ENCODE measurements around the gene OR5AU1.

The OR5AU1 gene

GRCh38 chr14:21145437-21145836, 10.4 kb downstream of the OR5AU1 start:
- Mint-ChIP-seq H3K27me3 (peaks cover 4% of the 10 kb centered on the region), H3K36me3 (peaks cover 2% of the 10 kb centered on the region), H3K4me3 (no peak overlapping the region), H3K27ac (no peak overlapping the region), H3K4me1 (ENCODE audit: low read depth) (no peaks in the 10 kb centered on the region), H3K9me3 (ENCODE audit: low read depth) (peaks cover 4% of the 10 kb centered on the region)

- Mint-ChIP-seq H3K27ac (no peak overlapping the region), H3K4me3 (no peak overlapping the region), H3K4me1 (ENCODE audit: low read depth) (no peaks in the 10 kb centered on the region), H3K9me3 (ENCODE audit: low read depth) (peaks cover 4% of the 10 kb centered on the region), H3K36me3 (peaks cover 2% of the 10 kb centered on the region), H3K27me3 (peaks cover 4% of the 10 kb centered on the region)
Measured at GRCh38 chr14:21142357-21142756, 13.5 kb downstream of the OR5AU1 start.

- no peak overlapping the region for H3K27ac Mint-ChIP-seq
- no peaks in the 10 kb centered on the region for H3K4me1 Mint-ChIP-seq (ENCODE audit: low read depth)
- H3K27me3 Mint-ChIP-seq = no peaks in the 10 kb centered on the region
- no peaks in the 10 kb centered on the region for H3K9me3 Mint-ChIP-seq (ENCODE audit: low read depth)
- H3K36me3 Mint-ChIP-seq = no peaks in the 10 kb centered on the region
- no peak overlapping the region for H3K4me3 Mint-ChIP-seq
Measured at GRCh38 chr14:21136024-21136423, 19.8 kb downstream of the OR5AU1 start.

- no peak overlapping the region for H3K4me3 Mint-ChIP-seq
- no peaks in the 10 kb centered on the region for H3K27me3 Mint-ChIP-seq
- no peak overlapping the region for H3K27ac Mint-ChIP-seq
- no peaks in the 10 kb centered on the region for H3K36me3 Mint-ChIP-seq
- H3K4me1 Mint-ChIP-seq (ENCODE audit: low read depth) = no peaks in the 10 kb centered on the region
- no peaks in the 10 kb centered on the region for H3K9me3 Mint-ChIP-seq (ENCODE audit: low read depth)
Measured at GRCh38 chr14:21133901-21134300, 22.0 kb downstream of the OR5AU1 start.

GRCh38 chr14:21123429-21123828, 32.4 kb downstream of the OR5AU1 start:
- peaks cover 6% of the 10 kb centered on the region for H3K9me3 Mint-ChIP-seq (ENCODE audit: low read depth)
- no peak overlapping the region for H3K27ac Mint-ChIP-seq
- peaks cover 20% of the 10 kb centered on the region for H3K27me3 Mint-ChIP-seq
- H3K36me3 Mint-ChIP-seq = peaks cover 4% of the 10 kb centered on the region
- H3K4me1 Mint-ChIP-seq (ENCODE audit: low read depth) = no peaks in the 10 kb centered on the region
- no peak overlapping the region for H3K4me3 Mint-ChIP-seq

GRCh38 chr14:21121122-21121521, 34.7 kb downstream of the OR5AU1 start:
- Mint-ChIP-seq H3K9me3 (ENCODE audit: low read depth) (peaks cover 6% of the 10 kb centered on the region), H3K4me3 (no peak overlapping the region), H3K36me3 (peaks cover 4% of the 10 kb centered on the region), H3K27ac (no peak overlapping the region), H3K27me3 (peaks cover 16% of the 10 kb centered on the region), H3K4me1 (ENCODE audit: low read depth) (no peaks in the 10 kb centered on the region)

GRCh38 chr14:21120686-21121085, 35.2 kb downstream of the OR5AU1 start:
- peaks cover 6% of the 10 kb centered on the region for H3K9me3 Mint-ChIP-seq (ENCODE audit: low read depth)
- H3K4me1 Mint-ChIP-seq (ENCODE audit: low read depth) = no peaks in the 10 kb centered on the region
- peaks cover 15% of the 10 kb centered on the region for H3K27me3 Mint-ChIP-seq
- no peak overlapping the region for H3K4me3 Mint-ChIP-seq
- peaks cover 4% of the 10 kb centered on the region for H3K36me3 Mint-ChIP-seq
- H3K27ac Mint-ChIP-seq = no peak overlapping the region

- Mint-ChIP-seq H3K4me1 (ENCODE audit: low read depth) (no peaks in the 10 kb centered on the region), H3K9me3 (ENCODE audit: low read depth) (no peaks in the 10 kb centered on the region), H3K27me3 (peaks cover 9% of the 10 kb centered on the region), H3K36me3 (no peaks in the 10 kb centered on the region), H3K27ac (no peak overlapping the region), H3K4me3 (no peak overlapping the region)
Measured at GRCh38 chr14:21118933-21119332, 36.9 kb downstream of the OR5AU1 start.

- Mint-ChIP-seq H3K9me3 (ENCODE audit: low read depth) (no peaks in the 10 kb centered on the region), H3K36me3 (no peaks in the 10 kb centered on the region), H3K4me1 (ENCODE audit: low read depth) (no peaks in the 10 kb centered on the region), H3K4me3 (no peak overlapping the region), H3K27me3 (no peaks in the 10 kb centered on the region), H3K27ac (no peak overlapping the region)
Measured at GRCh38 chr14:21113369-21113768, 42.5 kb downstream of the OR5AU1 start.

GRCh38 chr14:21112255-21112654, 43.6 kb downstream of the OR5AU1 start:
- H3K4me1 Mint-ChIP-seq (ENCODE audit: low read depth) = no peaks in the 10 kb centered on the region
- H3K27ac Mint-ChIP-seq = no peak overlapping the region
- no peak overlapping the region for H3K4me3 Mint-ChIP-seq
- H3K27me3 Mint-ChIP-seq = no peaks in the 10 kb centered on the region
- H3K9me3 Mint-ChIP-seq (ENCODE audit: low read depth) = no peaks in the 10 kb centered on the region
- no peaks in the 10 kb centered on the region for H3K36me3 Mint-ChIP-seq

DNA sequence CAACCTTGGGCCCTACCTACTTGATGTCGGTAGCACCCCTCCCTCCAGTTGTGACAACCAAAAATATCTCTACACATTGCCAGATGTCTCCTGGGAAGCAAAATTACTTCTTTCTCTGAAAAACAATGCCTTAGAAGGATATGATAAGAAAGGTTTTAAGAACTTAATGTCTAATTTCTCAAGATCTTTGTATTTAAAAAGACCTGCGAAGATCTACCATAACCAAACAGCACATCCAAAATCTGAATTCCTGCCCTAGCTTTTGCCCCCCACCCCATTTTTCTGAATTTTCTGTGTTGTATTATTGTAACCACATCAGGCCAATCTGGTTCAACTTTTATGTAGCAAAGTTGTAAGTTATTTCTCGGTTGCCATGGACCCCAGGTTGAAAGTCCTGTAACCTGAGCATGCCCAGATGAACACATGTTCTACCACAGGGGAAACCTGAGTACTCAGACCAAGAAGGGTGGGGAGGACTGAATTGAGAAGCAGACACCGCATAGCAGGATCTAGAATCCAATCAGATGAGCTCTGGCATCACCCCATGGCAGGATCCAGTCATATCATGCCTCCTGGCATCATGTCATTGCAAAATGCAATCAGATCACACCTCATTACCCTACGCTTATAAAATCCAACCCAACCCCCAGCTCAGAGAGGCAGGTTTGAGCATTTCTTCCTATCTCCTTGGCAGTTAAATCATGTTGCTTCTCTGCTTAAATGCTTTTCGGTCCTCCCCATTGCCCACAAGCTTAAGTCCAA, 46.3 kb downstream of the OR5AU1 start:
- Mint-ChIP-seq H3K27me3 (no peaks in the 10 kb centered on the region), H3K9me3 (ENCODE audit: low read depth) (no peaks in the 10 kb centered on the region), H3K27ac (no peak overlapping the region), H3K36me3 (no peaks in the 10 kb centered on the region), H3K4me3 (no peak overlapping the region), H3K4me1 (ENCODE audit: low read depth) (peaks cover 6% of the 10 kb centered on the region)

- H3K4me1 Mint-ChIP-seq (ENCODE audit: low read depth) = peaks cover 7% of the 10 kb centered on the region
- no peak overlapping the region for H3K4me3 Mint-ChIP-seq
- H3K36me3 Mint-ChIP-seq = no peaks in the 10 kb centered on the region
- no peak overlapping the region for H3K27ac Mint-ChIP-seq
- no peaks in the 10 kb centered on the region for H3K9me3 Mint-ChIP-seq (ENCODE audit: low read depth)
- H3K27me3 Mint-ChIP-seq = no peaks in the 10 kb centered on the region
Measured at GRCh38 chr14:21108791-21109190, 47.1 kb downstream of the OR5AU1 start.

DNA sequence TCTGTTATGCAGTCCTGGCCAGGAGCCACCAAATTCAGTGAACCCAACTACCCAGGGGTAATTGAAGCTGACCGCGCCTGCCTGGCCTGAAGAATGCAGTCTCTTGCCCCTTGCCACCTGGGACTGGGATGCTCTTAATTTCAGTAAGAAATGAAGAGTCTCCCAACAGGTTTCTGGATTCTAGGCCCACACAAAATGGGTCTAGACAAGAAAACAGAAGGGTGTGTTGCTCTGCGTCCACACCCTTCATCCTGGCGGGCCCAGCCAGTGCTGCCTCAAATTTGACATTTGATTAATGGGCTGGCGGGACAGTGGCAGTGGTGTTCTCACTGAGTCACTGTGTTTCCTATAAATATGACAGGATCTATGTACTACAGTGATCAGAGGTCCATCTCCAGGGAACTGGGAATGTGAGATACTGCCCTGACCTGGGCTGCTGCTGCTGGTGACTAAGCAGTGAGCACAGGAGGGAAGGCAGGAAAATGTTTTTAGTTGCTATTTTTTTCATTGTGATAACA, 48.5 kb downstream of the OR5AU1 start:
- no peak overlapping the region for H3K4me3 Mint-ChIP-seq
- H3K9me3 Mint-ChIP-seq (ENCODE audit: low read depth) = no peaks in the 10 kb centered on the region
- H3K36me3 Mint-ChIP-seq = no peaks in the 10 kb centered on the region
- H3K27ac Mint-ChIP-seq = no peak overlapping the region
- peaks cover 11% of the 10 kb centered on the region for H3K4me1 Mint-ChIP-seq (ENCODE audit: low read depth)
- no peaks in the 10 kb centered on the region for H3K27me3 Mint-ChIP-seq

- no peaks in the 10 kb centered on the region for H3K9me3 Mint-ChIP-seq (ENCODE audit: low read depth)
- H3K27ac Mint-ChIP-seq = peak overlapping the region; percentile 46
- peaks cover 11% of the 10 kb centered on the region for H3K4me1 Mint-ChIP-seq (ENCODE audit: low read depth)
- H3K27me3 Mint-ChIP-seq = no peaks in the 10 kb centered on the region
- H3K4me3 Mint-ChIP-seq = no peak overlapping the region
- H3K36me3 Mint-ChIP-seq = no peaks in the 10 kb centered on the region
Measured at GRCh38 chr14:21106498-21107282, 49.2 kb downstream of the OR5AU1 start.

DNA sequence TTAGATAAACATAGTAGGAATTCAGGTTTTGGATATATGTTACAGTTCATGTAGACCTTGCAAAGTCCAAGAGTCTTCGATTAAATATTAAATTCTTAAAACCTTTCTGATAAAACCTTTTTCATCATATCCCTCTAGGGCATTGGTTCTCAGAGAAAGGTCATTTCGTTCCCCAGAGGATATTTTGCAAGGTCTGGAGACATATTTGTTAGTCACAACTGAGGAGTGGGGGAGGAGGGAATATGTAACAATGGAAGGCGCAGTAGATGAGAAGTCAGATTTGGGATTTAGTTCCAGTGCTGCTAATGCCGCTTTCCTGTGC, 49.7 kb downstream of the OR5AU1 start:
- H3K4me3 Mint-ChIP-seq = no peak overlapping the region
- no peaks in the 10 kb centered on the region for H3K9me3 Mint-ChIP-seq (ENCODE audit: low read depth)
- no peak overlapping the region for H3K27ac Mint-ChIP-seq
- H3K27me3 Mint-ChIP-seq = no peaks in the 10 kb centered on the region
- peaks cover 11% of the 10 kb centered on the region for H3K4me1 Mint-ChIP-seq (ENCODE audit: low read depth)
- H3K36me3 Mint-ChIP-seq = no peaks in the 10 kb centered on the region
